Osteoblast (primary cell): Measurements from ENCODE around the gene RPRD1B. TPM values are rescaled to one million over a fixed set of nuclear protein-coding genes. Genes with fewer than 3 reads are reported as not detected.

ENCODE experiments used
- DNase-seq: peaks from one replicate; pipeline ENCODE4 v3.0.0; 2011; ENCODE audit warnings: low spot score, mixed read lengths; ENCODE audit not compliant: insufficient read length; ENCODE audit errors: missing footprints
- H2AFZ ChIP-seq: 2 replicates; pipeline ENCODE4 v1.6.0; 2011; ENCODE audit warnings: mild to moderate bottlenecking, low read length
- H3K27ac ChIP-seq: 2 replicates; pipeline ENCODE4 v1.5.1; 2011; ENCODE audit warnings: mild to moderate bottlenecking, low read depth, low read length, moderate library complexity
- H3K27me3 ChIP-seq: 2 replicates; pipeline ENCODE4 v1.6.0; 2012; ENCODE audit warnings: mild to moderate bottlenecking, control low read depth, inconsistent platforms, low read length, moderate library complexity; ENCODE audit not compliant: insufficient read depth
- H3K36me3 ChIP-seq: 2 replicates; pipeline ENCODE4 v1.5.1; 2011; ENCODE audit warnings: mild to moderate bottlenecking, low read length, control low read depth, moderate library complexity; ENCODE audit not compliant: insufficient read depth
- H3K4me1 ChIP-seq: 2 replicates; pipeline ENCODE4 v1.5.1; 2011; ENCODE audit warnings: mild to moderate bottlenecking, low read length, control low read depth, moderate library complexity; ENCODE audit not compliant: insufficient read depth
- H3K4me2 ChIP-seq: 2 replicates; pipeline ENCODE4 v1.6.0; 2011; ENCODE audit warnings: mild to moderate bottlenecking, low read length; ENCODE audit not compliant: insufficient read depth
- H3K4me3 ChIP-seq: fragments of 200-600 bp; sonication (generic); 3 replicates; pipeline ENCODE4 v1.5.1; 2012; ENCODE audit warnings: mild to moderate bottlenecking, low read length, inconsistent platforms; ENCODE audit not compliant: insufficient read depth
- H3K79me2 ChIP-seq: 2 replicates; pipeline ENCODE4 v1.6.0; 2012; ENCODE audit warnings: mild to moderate bottlenecking, low read length, control low read depth, inconsistent platforms; ENCODE audit not compliant: insufficient read depth
- H3K9me3 ChIP-seq: 2 replicates; pipeline ENCODE4 v1.5.1; 2011; ENCODE audit warnings: low read depth, low read length, control low read depth
- H4K20me1 ChIP-seq: 2 replicates; pipeline ENCODE4 v1.6.0; 2012; ENCODE audit warnings: mild to moderate bottlenecking, low read length, control low read depth; ENCODE audit not compliant: insufficient read depth
- CTCF ChIP-seq: IDR thresholded peaks from 2 replicates; pipeline ENCODE4 v1.5.1; 2011; ENCODE audit warnings: mild to moderate bottlenecking, low read depth, low read length, moderate library complexity; ENCODE audit errors: extremely low read depth
- total RNA-seq: library from RNA; depleted of rRNA; stranded (reverse); fragments of >200 nt; gene quantifications from 2 replicates; pipeline ENCODE4 v1.2.3, GENCODE V29; 2012

RPRD1B gene
- total RNA-seq, 1 donor, result 29.3 TPM

GRCh38 chr20:38111366-38112232, 78.1 kb downstream of the RPRD1B start:
- no peaks in the 10 kb centered on the region for H3K36me3 ChIP-seq
- no peak for DNase-seq
- H3K4me3 ChIP-seq, result no peak overlapping the region
- H4K20me1 ChIP-seq, result no peaks in the 10 kb centered on the region
- H3K27me3 ChIP-seq, result no peaks in the 10 kb centered on the region
- no peak overlapping the region for H3K4me2 ChIP-seq
- no peak for TF ChIP-seq CTCF
- no peaks in the 10 kb centered on the region for H3K9me3 ChIP-seq
- no peak overlapping the region for H2AFZ ChIP-seq
- H3K79me2 ChIP-seq, result no peaks in the 10 kb centered on the region
- H3K4me1 ChIP-seq, result peaks cover 37% of the 10 kb centered on the region
- H3K27ac ChIP-seq, result no peak overlapping the region

GRCh38 chr20:38112261-38112929, 78.8 kb downstream of the RPRD1B start:
- H2AFZ ChIP-seq, result no peak overlapping the region
- no peak overlapping the region for H3K27ac ChIP-seq
- H3K9me3 ChIP-seq, result no peaks in the 10 kb centered on the region
- no peak overlapping the region for H3K4me3 ChIP-seq
- no peaks in the 10 kb centered on the region for H4K20me1 ChIP-seq
- DNase-seq, result no peak
- no peaks in the 10 kb centered on the region for H3K27me3 ChIP-seq
- TF ChIP-seq CTCF, result no peak
- peaks cover 41% of the 10 kb centered on the region for H3K4me1 ChIP-seq
- no peaks in the 10 kb centered on the region for H3K36me3 ChIP-seq
- no peak overlapping the region for H3K4me2 ChIP-seq
- no peaks in the 10 kb centered on the region for H3K79me2 ChIP-seq

- Histone ChIP-seq H3K4me3 (no peak overlapping the region), H3K79me2 (no peaks in the 10 kb centered on the region), H3K36me3 (no peaks in the 10 kb centered on the region), H3K27me3 (no peaks in the 10 kb centered on the region), H3K4me1 (peaks cover 45% of the 10 kb centered on the region), H2AFZ (no peak overlapping the region), H3K9me3 (no peaks in the 10 kb centered on the region), H4K20me1 (no peaks in the 10 kb centered on the region), H3K4me2 (no peak overlapping the region), H3K27ac (no peak overlapping the region)
- DNase-seq, result no peak
- TF ChIP-seq CTCF, result no peak
These were observed 79.4 kb downstream of the RPRD1B start for GRCh38 chr20:38112930-38113294.
